ENCODE data around the gene SCRN2.

The SCRN2 gene

GRCh38 chr17:47840001-47840741 is 902 bp downstream of the SCRN2 start:
- Histone ChIP-seq H3K4me3 (ENCODE audit: low read depth, low read length) (peak overlapping the region; percentile 75), H3K36me3 (replicated peaks) (no peaks in the 10 kb centered on the region), H3K27ac (no peak overlapping the region), H3K27me3 (replicated peaks) (peaks cover 2% of the 10 kb centered on the region)
- in situ Hi-C loops (cut with HindIII; ENCODE audit: low pct_ligation_motif_present, low sequenced_read_pairs), result no loop called here
- no peak for TF ChIP-seq CTCF (IDR thresholded peaks at IDR 0.05; ENCODE audit: low read depth, low read length, missing control alignments)
- DNase-seq, result no peak

GRCh38 chr17:47839071-47839470 is 2.0 kb downstream of the SCRN2 start:
- H3K36me3 ChIP-seq (replicated peaks), result no peaks in the 10 kb centered on the region
- H3K4me3 ChIP-seq (ENCODE audit: low read depth, low read length), result no peak overlapping the region
- no peak for TF ChIP-seq CTCF (IDR thresholded peaks at IDR 0.05; ENCODE audit: low read depth, low read length, missing control alignments)
- in situ Hi-C loops (cut with HindIII; ENCODE audit: low pct_ligation_motif_present, low sequenced_read_pairs), result no loop called here
- no peak overlapping the region for H3K27ac ChIP-seq
- no peaks in the 10 kb centered on the region for H3K27me3 ChIP-seq (replicated peaks)
- no peak for DNase-seq

GRCh38 chr17:47838636-47839035 is 2.4 kb downstream of the SCRN2 start:
- Histone ChIP-seq H3K27ac (no peak overlapping the region), H3K4me3 (ENCODE audit: low read depth, low read length) (no peak overlapping the region), H3K27me3 (replicated peaks) (no peaks in the 10 kb centered on the region), H3K36me3 (replicated peaks) (no peaks in the 10 kb centered on the region)
- in situ Hi-C loops (cut with HindIII; ENCODE audit: low pct_ligation_motif_present, low sequenced_read_pairs), result no loop called here
- TF ChIP-seq CTCF (IDR thresholded peaks at IDR 0.05; ENCODE audit: low read depth, low read length, missing control alignments), result no peak
- DNase-seq, result no peak

- DNase-seq, result no peak
- H3K36me3 ChIP-seq (replicated peaks), result no peaks in the 10 kb centered on the region
- no peak overlapping the region for H3K4me3 ChIP-seq (ENCODE audit: low read depth, low read length)
- H3K27ac ChIP-seq, result no peak overlapping the region
- no peak for TF ChIP-seq CTCF (IDR thresholded peaks at IDR 0.05; ENCODE audit: low read depth, low read length, missing control alignments)
- in situ Hi-C loops (cut with HindIII; ENCODE audit: low pct_ligation_motif_present, low sequenced_read_pairs), result no loop called here
- no peaks in the 10 kb centered on the region for H3K27me3 ChIP-seq (replicated peaks)
Measured at GRCh38 chr17:47837401-47838039, 3.6 kb downstream of the SCRN2 start.

GRCh38 chr17:47836601-47837000 is 4.5 kb downstream of the SCRN2 start:
- Histone ChIP-seq H3K36me3 (replicated peaks) (no peaks in the 10 kb centered on the region), H3K27me3 (replicated peaks) (no peaks in the 10 kb centered on the region), H3K4me3 (ENCODE audit: low read depth, low read length) (no peak overlapping the region), H3K27ac (no peak overlapping the region)
- TF ChIP-seq CTCF (IDR thresholded peaks at IDR 0.05; ENCODE audit: low read depth, low read length, missing control alignments), result no peak
- in situ Hi-C loops (cut with HindIII; ENCODE audit: low pct_ligation_motif_present, low sequenced_read_pairs), result no loop called here
- DNase-seq, result no peak

Data from brain microvascular endothelial cell (primary cell).